Activated CD4-positive, CD25-positive, alpha-beta regulatory T cell treated with anti-CD3 and anti-CD28 coated beads, Interleukin-2, amount 50 U/mL, for 72 hours (primary cell): ENCODE measurements around the gene KLRC2.
"Not testable (repeated sequence)": the region's sequence is repeated elsewhere in the genome, so short reads cannot be mapped to it uniquely, and the experiment has no call there.

ENCODE experiments used
- DNase-seq: peaks from one replicate; pipeline ENCODE4 v3.0.0; 2021

The KLRC2 gene

GRCh38 chr12:10435816-10436215 is at the start of gene KLRC2:
KLRC2 (minus strand) TSS chr12:10436010; CDS start chr12:10435986, 24 bp downstream.
- not testable (repeated sequence) for DNase-seq

GRCh38 chr12:10481901-10482300 is 46.1 kb upstream of the KLRC2 start:
- not testable (repeated sequence) for DNase-seq

- not testable (repeated sequence) for DNase-seq
These were observed 37.0 kb upstream of the KLRC2 start for GRCh38 chr12:10472808-10473207.

- no peak for DNase-seq
These were observed 33.9 kb upstream of the KLRC2 start for GRCh38 chr12:10469701-10470100.

- no peak for DNase-seq
These were observed 30.5 kb upstream of the KLRC2 start for GRCh38 chr12:10466311-10466710.

- no peak for DNase-seq
These were observed 21.9 kb upstream of the KLRC2 start for GRCh38 chr12:10457760-10458159.

GRCh38 chr12:10456856-10457255 is 21.0 kb upstream of the KLRC2 start:
- no peak for DNase-seq

- no peak for DNase-seq
These were observed 20.0 kb upstream of the KLRC2 start for GRCh38 chr12:10455766-10456165.

- DNase-seq, result no peak
These were observed 18.7 kb upstream of the KLRC2 start for GRCh38 chr12:10454531-10454930.

- DNase-seq, result no peak
These were observed 17.3 kb upstream of the KLRC2 start, which contains the start of gene KLRC1 for GRCh38 chr12:10453156-10453555. KLRC1 (minus strand) TSS chr12:10453377; CDS start chr12:10451156, 2,221 bp downstream.

GRCh38 chr12:10448236-10448635 is 12.4 kb upstream of the KLRC2 start:
- no peak for DNase-seq

- not testable (repeated sequence) for DNase-seq
These were observed 10.2 kb upstream of the KLRC2 start for GRCh38 chr12:10446052-10446451.

- DNase-seq, result not testable (repeated sequence)
These were observed 5.3 kb upstream of the KLRC2 start for GRCh38 chr12:10441144-10441543.

- not testable (repeated sequence) for DNase-seq
These were observed 3.9 kb upstream of the KLRC2 start for GRCh38 chr12:10439608-10440274.

GRCh38 chr12:10437601-10438000 is 1.8 kb upstream of the KLRC2 start:
- not testable (repeated sequence) for DNase-seq

GRCh38 chr12:10430623-10431022 is 5.2 kb downstream of the KLRC2 start:
- DNase-seq, result not testable (repeated sequence)

- not testable (repeated sequence) for DNase-seq
These were observed 9.9 kb downstream of the KLRC2 start for GRCh38 chr12:10425938-10426337.

GRCh38 chr12:10424260-10424899 is 11.4 kb downstream of the KLRC2 start:
- not testable (repeated sequence) for DNase-seq

- DNase-seq, result not testable (repeated sequence)
These were observed 13.7 kb downstream of the KLRC2 start for GRCh38 chr12:10422159-10422558.

- DNase-seq, result not testable (repeated sequence)
These were observed 15.5 kb downstream of the KLRC2 start, which contains the start of gene KLRC3 for GRCh38 chr12:10420334-10420733. KLRC3 (minus strand) TSS chr12:10420595; CDS start chr12:10420550, 45 bp downstream.

GRCh38 chr12:10409392-10409791 is 26.4 kb downstream of the KLRC2 start, which contains the start of gene KLRC4:
KLRC4 (minus strand) TSS chr12:10409757; CDS start chr12:10409575, 182 bp downstream.
- no peak for DNase-seq

- no peak for DNase-seq
These were observed 27.0 kb downstream of the KLRC2 start for GRCh38 chr12:10408842-10409241.

- no peak for DNase-seq
These were observed 29.1 kb downstream of the KLRC2 start for GRCh38 chr12:10406725-10407124.

- no peak for DNase-seq
These were observed 30.5 kb downstream of the KLRC2 start for GRCh38 chr12:10405294-10405693.
